HG03378 (cell line): ENCODE results near the gene GJA10.

ENCODE experiments used
- ATAC-seq: cut with Tn5 transposase; IDR thresholded peaks from one replicate; pipeline ENCODE4 v1.9.1; 2021; ENCODE audit warnings: mild to moderate bottlenecking, moderate library complexity; ENCODE audit not compliant: unreplicated experiment

GJA10 gene

DNA sequence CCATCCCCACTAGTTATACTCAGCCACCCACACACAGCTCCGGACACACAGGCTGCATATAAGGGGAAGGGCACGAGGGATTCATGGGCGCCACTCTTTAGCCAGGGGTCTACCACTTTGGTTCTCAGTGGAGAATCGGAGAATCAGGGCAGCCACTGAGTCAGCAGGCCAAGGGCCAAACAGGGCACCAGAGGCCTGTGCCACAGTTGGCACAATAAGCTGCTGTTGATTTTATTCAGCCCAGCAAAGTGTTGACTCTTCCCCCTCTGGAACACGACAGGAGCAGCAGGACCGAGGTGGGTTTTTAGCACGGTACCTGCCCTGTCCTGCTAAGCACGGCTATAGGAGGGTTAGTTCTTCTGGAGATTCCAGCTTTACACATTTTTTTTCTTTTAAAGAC lies 48.3 kb downstream of the GJA10 start:
- no peak for ATAC-seq

DNA sequence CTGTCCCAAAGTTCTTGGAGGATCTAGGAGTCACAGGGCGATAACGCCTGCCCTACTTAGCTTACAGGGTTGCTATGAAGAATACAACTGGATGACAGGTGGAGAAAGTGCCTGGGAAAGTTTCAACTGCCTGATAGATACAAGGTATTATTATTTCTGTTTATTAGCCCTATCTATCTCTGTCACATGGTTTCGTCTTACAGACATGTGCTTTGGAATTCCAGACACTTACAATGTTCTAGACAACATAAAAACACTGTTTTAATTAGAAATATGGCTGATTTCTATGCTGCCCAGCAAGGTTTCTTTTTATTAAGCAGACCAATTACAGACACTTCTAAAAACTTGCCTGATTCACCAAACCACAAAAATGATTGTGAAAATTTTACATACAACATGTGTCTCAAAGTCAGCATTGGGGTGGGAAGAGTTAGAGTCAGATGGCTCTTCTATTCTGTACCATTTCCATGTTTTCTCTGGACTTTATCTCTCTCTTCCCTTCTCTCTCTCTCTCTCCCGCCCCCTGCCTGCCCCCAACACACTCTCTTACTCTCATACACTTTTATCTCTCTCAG lies 50.0 kb downstream of the GJA10 start:
- ATAC-seq = no peak

DNA sequence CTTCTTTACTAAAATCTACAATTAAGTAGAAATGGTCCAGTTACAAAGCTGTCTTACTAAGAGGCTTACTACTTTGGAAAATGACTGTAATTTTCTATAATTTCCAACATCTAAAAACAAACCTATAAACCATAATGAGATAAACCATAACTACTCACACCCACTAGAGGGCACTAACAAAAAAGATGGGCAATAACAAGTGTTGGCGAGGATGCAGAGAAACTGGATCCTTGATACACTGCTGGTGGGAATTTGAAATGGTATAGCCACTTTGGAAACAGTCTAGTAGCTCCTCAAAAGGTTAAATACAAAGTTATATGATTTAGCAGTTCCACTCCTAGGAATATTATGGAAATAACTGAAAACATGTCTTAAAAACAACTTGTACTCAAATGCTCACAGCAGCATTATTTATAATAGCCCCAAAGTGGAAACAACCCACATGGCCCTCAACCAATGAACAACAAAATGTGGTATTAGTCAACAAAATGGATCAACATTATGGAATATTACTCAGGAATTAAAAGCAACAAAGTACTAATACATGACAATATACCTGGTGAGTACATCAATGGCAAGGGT lies 50.6 kb downstream of the GJA10 start:
- no peak for ATAC-seq
